Measurements from ENCODE around the gene NOX4. TPM values are rescaled to one million over a fixed set of nuclear protein-coding genes. Genes with fewer than 3 reads are reported as not detected.
"Not testable (repeated sequence)": the region's sequence is repeated elsewhere in the genome, so short reads cannot be mapped to it uniquely, and the experiment has no call there.

NOX4 gene
- total RNA-seq, 1 donor from 2014 or later = 2.4 TPM

DNA sequence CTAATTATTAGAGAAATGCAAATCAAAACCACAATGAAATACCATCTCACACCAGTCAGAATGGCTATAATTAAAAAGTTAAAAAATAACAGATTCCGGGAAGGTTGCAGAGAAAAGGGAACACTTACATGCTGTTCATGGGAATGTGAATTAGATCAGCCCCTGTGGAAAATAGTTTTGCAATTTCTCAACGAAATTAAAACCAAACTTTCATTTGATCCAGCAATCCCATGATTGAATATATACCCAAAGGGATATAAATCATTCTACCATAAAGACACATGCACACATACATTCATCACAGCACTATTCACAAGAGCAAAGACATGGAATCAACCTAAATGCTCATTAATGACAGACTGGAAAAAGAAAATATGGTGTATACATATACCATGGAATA lies 32.5 kb downstream of the NOX4 start:
- DNase-seq = peak; percentile 78

- no peak for DNase-seq
These were observed 34.0 kb downstream of the NOX4 start for GRCh38 chr11:89457190-89457589.

DNA sequence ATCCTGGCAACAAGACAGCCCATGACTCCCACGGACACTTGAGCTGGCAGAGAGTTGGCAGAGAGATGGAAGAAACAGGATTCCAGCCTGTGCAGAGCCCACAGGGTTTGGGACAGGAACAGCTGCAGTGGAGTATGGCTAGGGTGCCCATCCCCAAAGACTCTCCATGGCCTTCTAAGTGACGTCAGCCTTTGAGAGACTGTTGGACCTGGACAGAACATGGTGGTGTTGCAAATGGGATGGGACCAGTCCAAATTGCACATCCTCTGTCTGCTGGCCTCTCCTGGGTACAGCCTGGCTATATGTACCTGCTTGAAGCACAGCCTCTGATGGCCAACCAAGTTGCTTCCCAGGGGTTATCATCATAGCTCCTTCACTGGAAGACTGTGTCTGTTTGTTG lies 34.5 kb downstream of the NOX4 start:
- DNase-seq = no peak

- no peak for DNase-seq
These were observed 38.4 kb downstream of the NOX4 start for GRCh38 chr11:89452780-89453179.

DNA sequence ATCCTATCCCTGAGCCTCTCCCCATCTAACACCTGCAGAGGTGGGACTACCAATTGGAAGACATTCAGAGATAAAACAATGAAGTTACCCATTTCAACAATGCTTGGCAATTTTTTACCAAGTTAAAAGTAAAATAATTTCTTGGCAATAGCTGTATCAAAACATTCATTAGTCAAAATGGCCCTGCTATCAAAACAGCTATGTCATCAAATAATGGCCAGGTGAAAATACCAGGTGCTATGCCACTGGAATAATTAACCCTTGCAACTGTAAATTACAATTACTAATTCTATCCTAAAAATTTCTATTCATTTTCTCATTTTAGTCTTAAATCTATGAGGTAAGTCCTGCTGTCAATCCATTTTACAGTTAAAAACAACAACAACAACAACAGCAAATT lies 43.3 kb downstream of the NOX4 start:
- no peak for DNase-seq

GRCh38 chr11:89443361-89444322 lies 47.5 kb downstream of the NOX4 start:
- DNase-seq = no peak

DNA sequence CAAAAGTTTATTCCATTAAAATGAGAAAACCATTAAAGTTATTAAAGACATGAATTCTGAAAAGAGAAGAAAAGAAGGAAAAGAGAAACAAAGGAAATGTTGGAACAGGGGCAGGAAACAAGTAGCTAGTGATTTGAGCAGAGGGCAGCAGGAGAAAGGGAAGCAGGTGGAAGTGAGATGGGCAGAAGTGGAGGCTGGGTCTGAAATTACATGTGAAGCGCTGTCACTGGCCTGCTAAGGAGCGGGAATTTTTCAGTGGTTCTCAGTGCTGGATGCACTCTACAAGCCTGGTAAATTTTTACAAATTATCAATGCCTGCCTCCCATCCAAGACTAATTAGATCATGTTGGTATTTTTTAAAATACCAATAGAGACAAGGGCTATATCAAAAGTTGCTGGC lies 48.4 kb downstream of the NOX4 start:
- no peak for DNase-seq

- DNase-seq = no peak
These were observed 49.6 kb downstream of the NOX4 start for GRCh38 chr11:89441606-89442005.

- no peak for DNase-seq
These were observed 53.9 kb downstream of the NOX4 start for GRCh38 chr11:89437317-89437716.

GRCh38 chr11:89436071-89436470 lies 55.1 kb downstream of the NOX4 start:
- DNase-seq = no peak

DNA sequence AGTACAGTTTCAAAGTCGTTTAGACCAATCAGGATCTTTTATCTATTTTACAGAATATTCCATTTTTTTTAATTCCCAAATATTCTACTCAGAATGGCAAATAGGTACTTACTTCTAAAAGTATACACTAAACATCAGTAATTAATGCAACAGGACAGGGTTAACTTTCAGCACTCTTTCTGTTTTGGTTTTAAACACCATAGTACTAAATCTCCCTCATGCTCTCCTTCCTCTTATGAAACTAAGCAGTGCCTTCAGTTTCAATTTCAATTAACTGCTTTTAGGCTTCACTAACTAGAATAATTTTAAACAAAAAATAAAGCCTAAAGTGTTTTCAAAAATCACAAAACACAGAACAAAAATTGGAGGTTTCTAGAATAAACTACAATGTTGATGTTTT lies 57.9 kb downstream of the NOX4 start:
- DNase-seq = no peak

- DNase-seq = not testable (repeated sequence)
These were observed 59.0 kb downstream of the NOX4 start for GRCh38 chr11:89432182-89432581.

DNA sequence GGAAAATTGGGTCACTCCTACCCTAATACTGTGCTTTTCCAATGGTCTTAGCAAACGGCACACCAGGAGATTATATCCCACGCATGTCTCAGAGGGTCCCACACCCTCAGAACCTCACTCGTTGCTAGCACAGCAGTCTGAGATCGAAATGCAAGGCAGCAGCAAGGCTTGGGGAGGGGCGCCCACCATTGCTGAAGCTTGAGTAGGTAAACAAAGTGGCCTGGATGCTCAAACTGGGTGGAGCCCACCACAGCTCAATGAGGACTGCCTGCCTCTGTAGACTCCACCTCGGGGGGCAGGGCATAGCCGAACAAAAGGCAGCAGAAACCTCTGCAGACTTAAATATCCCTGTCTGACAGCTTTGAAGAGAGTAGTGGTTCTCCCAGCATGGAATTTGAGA lies 64.7 kb downstream of the NOX4 start:
- not testable (repeated sequence) for DNase-seq

DNA sequence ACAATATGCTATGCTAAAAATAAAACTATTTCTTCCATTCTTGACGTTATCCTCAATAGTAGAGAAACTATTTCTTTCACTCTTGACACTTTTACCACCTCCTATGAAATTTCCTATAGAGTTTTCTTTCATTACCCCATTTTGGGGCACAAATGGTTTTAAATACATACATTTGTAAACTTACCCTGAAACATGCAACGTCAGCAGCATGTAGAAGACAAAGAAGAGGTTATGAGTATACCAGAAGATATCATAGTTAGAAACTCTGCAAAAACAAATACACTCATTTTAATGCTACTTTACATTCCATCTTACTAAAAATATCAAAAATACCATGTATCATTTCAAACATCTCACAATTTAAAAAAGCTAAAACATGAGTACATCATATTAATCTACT lies 69.5 kb downstream of the NOX4 start:
- no peak for DNase-seq

GRCh38 chr11:89420981-89421380 lies 70.2 kb downstream of the NOX4 start:
- DNase-seq = no peak

DNA sequence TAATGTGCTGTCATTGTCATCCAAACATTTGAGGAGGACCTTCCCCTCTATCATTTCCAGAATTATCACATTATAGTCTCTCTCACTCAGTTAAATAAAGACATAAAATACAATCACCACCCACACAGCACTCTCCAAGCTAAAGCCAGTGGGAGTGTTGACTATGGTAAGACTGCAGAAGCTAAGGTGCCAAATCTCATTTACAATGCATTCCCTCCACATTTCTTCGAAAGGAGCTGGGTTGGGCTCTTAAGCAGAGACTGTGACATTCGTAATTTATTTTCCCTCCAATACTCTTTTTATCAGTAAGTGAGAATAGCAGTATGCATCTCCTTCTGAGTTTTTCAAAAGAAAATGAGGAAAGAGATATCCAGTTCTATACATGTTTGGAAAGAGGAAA lies 74.2 kb downstream of the NOX4 start:
- no peak for DNase-seq

GRCh38 chr11:89411112-89411511 lies 80.1 kb downstream of the NOX4 start:
- DNase-seq = not testable (repeated sequence)

DNA sequence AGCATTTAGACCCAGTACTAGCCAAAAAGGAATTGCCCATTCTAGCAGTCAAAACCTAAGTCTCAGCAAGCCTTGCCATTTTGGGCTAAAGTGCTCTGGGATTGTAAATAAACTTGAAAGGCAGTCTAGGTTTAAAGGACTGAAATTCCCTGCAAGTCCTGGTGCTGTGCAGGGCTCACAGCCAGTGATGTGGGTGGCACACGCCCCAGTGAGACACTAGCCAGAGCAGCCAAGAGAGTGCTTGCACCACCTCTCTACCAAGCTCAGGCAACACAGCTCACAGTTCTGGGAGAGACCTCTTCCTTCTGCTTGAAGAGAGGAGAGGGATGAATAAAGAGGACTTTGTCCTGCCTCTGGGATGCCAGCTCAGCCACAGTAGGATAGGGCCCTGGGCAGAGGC lies 80.5 kb downstream of the NOX4 start:
- DNase-seq = not testable (repeated sequence)

DNA sequence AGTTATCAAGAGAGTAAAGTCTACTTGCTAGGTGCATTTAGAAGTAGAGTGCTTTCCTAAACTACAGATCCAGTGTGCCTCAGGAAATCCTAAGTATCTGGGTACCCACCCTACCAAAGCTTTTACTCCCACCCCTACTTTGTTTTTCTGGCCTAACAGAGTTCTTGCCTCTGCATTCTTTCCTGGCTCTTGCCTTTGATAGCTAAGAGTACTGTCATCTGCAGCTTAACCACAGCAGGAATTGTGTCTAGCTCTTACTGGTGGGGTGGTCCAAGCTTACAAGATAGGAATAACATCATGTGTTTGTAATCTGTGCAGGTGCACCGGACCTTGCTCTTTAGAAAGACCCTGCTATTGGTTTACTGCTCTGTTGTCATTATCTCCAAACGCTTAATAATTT lies 82.7 kb downstream of the NOX4 start:
- DNase-seq = not testable (repeated sequence)

DNA sequence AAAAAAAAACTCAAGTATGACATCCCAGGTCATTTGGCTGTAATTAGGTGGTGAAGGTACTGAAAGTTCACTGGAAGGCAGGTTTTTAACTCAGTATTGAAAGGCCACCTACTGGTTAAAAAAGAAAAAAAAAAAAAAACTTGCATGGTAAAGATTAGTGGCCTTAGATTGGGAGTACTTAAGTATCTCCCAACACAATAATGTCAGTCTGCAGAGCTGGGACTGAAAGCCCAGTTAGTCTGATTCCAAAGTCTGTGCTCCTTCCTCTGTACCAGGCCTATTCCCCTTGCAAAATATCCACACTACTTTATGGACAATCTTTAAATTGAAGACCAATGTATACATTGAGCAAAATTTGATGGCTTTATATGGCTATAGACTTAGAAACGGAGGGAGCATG lies 85.5 kb downstream of the NOX4 start:
- no peak for DNase-seq

- not testable (repeated sequence) for DNase-seq
These were observed 99.5 kb downstream of the NOX4 start for GRCh38 chr11:89391654-89392053.

DNA sequence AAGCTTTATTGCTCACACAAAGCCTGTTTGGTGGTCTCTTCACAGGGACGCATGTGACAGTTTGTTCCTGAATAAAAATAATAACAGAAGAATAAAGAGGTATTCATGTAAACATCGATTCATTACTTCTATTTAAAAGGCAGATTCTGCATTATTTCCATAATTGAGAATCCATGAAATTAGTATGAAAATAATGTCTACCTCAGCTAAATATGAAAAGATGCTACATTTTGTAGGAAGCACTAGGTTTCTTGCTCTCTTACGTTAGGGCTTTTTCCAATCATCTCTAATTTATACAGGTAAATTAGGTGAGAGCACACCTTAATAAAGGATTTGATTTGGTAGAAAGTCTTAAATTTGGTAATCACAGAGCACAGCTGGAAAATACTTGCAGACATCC lies 103.7 kb downstream of the NOX4 start:
- DNase-seq = not testable (repeated sequence)

DNA sequence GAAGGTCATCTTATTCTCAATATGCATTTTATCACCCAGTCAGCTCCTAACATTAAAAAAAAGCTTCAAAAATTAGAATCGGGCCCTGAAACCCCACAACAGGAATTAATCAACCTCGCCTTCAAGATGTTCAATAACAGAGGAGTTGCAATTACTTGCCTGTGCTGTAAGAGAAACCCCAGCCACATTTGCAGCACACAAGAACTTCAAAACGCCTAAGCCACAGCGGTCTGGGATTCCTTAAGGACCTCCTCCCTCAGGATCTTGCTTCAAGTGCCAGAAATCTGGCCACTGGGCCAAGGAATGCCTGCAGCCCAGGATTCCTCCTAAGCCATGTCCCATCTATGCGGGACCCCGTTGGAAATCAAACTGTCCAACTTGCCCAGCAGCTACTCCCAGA lies 108.2 kb downstream of the NOX4 start:
- not testable (repeated sequence) for DNase-seq

DNA sequence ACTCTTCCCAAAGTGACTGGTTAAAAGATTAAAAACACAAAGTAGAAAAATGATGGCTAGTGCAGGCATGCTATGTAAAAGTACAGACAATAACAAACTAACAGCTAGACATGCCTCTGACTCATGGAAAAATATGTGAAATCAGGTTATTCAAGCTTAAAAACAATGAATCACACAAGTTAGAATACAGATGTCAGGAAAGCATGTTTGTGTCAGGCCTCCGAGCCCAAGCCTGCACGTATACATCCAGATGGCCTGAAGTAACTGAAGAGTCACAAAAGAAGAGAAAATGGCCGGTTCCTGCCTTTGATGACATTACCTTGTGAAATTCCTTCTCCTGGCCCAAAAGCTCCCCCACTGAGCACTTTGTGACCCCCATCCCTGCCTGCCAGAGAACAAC lies 110.1 kb downstream of the NOX4 start:
- DNase-seq = peak; percentile 38

Data from skin of body (tissue), 2 donors.